Nucleus accumbens (tissue), 56 donors: ENCODE measurements around the gene DNAH7.

Source experiments
- DNase-seq, 56 donors: peaks; one replicate each; lab custom pipeline; 2025; lab: John Stamatoyannopoulos, UW

The DNAH7 gene

GRCh38 chr2:195891081-195891480, 177.6 kb downstream of the DNAH7 start:
- peak in 27 of 56 donors; percentile 0 to 72 (median 11) for DNase-seq

GRCh38 chr2:195879153-195879552, 189.5 kb downstream of the DNAH7 start:
- DNase-seq, result no peak

GRCh38 chr2:195871326-195871725, 197.3 kb downstream of the DNAH7 start:
- DNase-seq, result no peak

GRCh38 chr2:195864316-195864715, 204.3 kb downstream of the DNAH7 start:
- no peak for DNase-seq

- DNase-seq, result no peak
These were observed 205.1 kb downstream of the DNAH7 start for GRCh38 chr2:195863564-195863963.

- DNase-seq, result no peak
These were observed 205.5 kb downstream of the DNAH7 start for GRCh38 chr2:195863121-195863520.

- DNase-seq, result no peak
These were observed 206.8 kb downstream of the DNAH7 start for GRCh38 chr2:195861821-195862220.

- DNase-seq, result no peak
These were observed 209.1 kb downstream of the DNAH7 start for GRCh38 chr2:195859513-195859912.

- DNase-seq, result no peak
These were observed 211.5 kb downstream of the DNAH7 start for GRCh38 chr2:195857132-195857531.

GRCh38 chr2:195850764-195851163, 217.9 kb downstream of the DNAH7 start:
- no peak for DNase-seq

GRCh38 chr2:195848119-195848899, 220.3 kb downstream of the DNAH7 start:
- peak in 1 of 56 donors; percentile 1 for DNase-seq

- DNase-seq, result no peak
These were observed 225.7 kb downstream of the DNAH7 start for GRCh38 chr2:195842932-195843331.

GRCh38 chr2:195838002-195838401, 230.6 kb downstream of the DNAH7 start:
- no peak for DNase-seq

- no peak for DNase-seq
These were observed 232.6 kb downstream of the DNAH7 start for GRCh38 chr2:195836002-195836401.

GRCh38 chr2:195834836-195835235, 233.8 kb downstream of the DNAH7 start:
- no peak for DNase-seq

GRCh38 chr2:195830968-195831950, 237.4 kb downstream of the DNAH7 start:
- DNase-seq, result no peak

- no peak for DNase-seq
These were observed 244.2 kb downstream of the DNAH7 start for GRCh38 chr2:195824478-195824877.

- DNase-seq, result no peak
These were observed 245.4 kb downstream of the DNAH7 start for GRCh38 chr2:195823206-195823605.

GRCh38 chr2:195821566-195821932, 247.1 kb downstream of the DNAH7 start:
- no peak for DNase-seq

GRCh38 chr2:195820867-195821565, 247.6 kb downstream of the DNAH7 start:
- no peak for DNase-seq

- DNase-seq, result no peak
These were observed 248.3 kb downstream of the DNAH7 start for GRCh38 chr2:195820373-195820772.
